DOHH2 (cell line): ENCODE data around the gene ALG11.

ENCODE experiments used
- H3F3A ChIP-seq: fragments of 200-600 bp; sonication (generic), shearing (Covaris generic); 2 replicates; pipeline ENCODE4 v1.6.0; 2016; ENCODE audit warnings: antibody characterized with exemption, mild to moderate bottlenecking; ENCODE audit not compliant: control insufficient read depth, insufficient read depth
- H3K27ac ChIP-seq: fragments of 200-600 bp; sonication (generic); 2 replicates; pipeline ENCODE4 v1.5.1; 2014; ENCODE audit warnings: low read depth, mild to moderate bottlenecking, low read length, moderate library complexity
- H3K27me3 ChIP-seq: fragments of 200-600 bp; sonication (generic); 2 replicates; pipeline ENCODE4 v1.6.1; 2014; ENCODE audit warnings: mild to moderate bottlenecking, low read length, mixed read lengths; ENCODE audit not compliant: control insufficient read depth
- H3K36me3 ChIP-seq: fragments of 200-600 bp; sonication (generic); 2 replicates; pipeline ENCODE4 v1.6.1; 2014; ENCODE audit warnings: mild to moderate bottlenecking, low read length, moderate library complexity, mixed read lengths; ENCODE audit not compliant: control insufficient read depth
- H3K4me1 ChIP-seq: fragments of 200-600 bp; sonication (generic); 2 replicates; pipeline ENCODE4 v1.6.1; 2014; ENCODE audit warnings: mild to moderate bottlenecking, low read length, mixed read lengths; ENCODE audit not compliant: control insufficient read depth
- H3K4me2 ChIP-seq: fragments of 200-600 bp; sonication (generic); 2 replicates; pipeline ENCODE4 v1.6.0; 2014; ENCODE audit warnings: mild to moderate bottlenecking, low read length, moderate library complexity
- H3K4me3 ChIP-seq: fragments of 200-600 bp; sonication (generic); 2 replicates; pipeline ENCODE4 v1.5.1; 2014; ENCODE audit warnings: mild to moderate bottlenecking, low read length, mixed read lengths
- H3K79me2 ChIP-seq: fragments of 200-600 bp; sonication (generic); 2 replicates; pipeline ENCODE4 v1.6.1; 2014; ENCODE audit warnings: mild to moderate bottlenecking, low read length, mixed read lengths; ENCODE audit not compliant: control insufficient read depth
- H3K9me2 ChIP-seq: fragments of 200-600 bp; sonication (generic); replicated peaks from 2 replicates; pipeline ENCODE4 v1.6.1; 2014; ENCODE audit warnings: mild to moderate bottlenecking, low read length, mixed read lengths; ENCODE audit not compliant: control insufficient read depth
- H3K9me3 ChIP-seq: fragments of 200-600 bp; sonication (generic); 2 replicates; pipeline ENCODE4 v1.6.1; 2014; ENCODE audit warnings: antibody characterized with exemption, low read length, mixed read lengths; ENCODE audit not compliant: control insufficient read depth, insufficient read depth
- H4K20me1 ChIP-seq: fragments of 200-600 bp; sonication (generic); 2 replicates; pipeline ENCODE4 v1.6.0; 2014; ENCODE audit warnings: low read depth, mild to moderate bottlenecking, antibody characterized with exemption, low read length, moderate library complexity; ENCODE audit not compliant: control insufficient read depth, insufficient read depth
- CTCF ChIP-seq: fragments of 200-600 bp; sonication (generic); IDR thresholded peaks from one replicate; pipeline ENCODE4 v1.5.1; 2014; ENCODE audit warnings: antibody characterized with exemption, mild to moderate bottlenecking, low read depth, low read length; ENCODE audit not compliant: poor library complexity, severe bottlenecking
- EZH2phosphoT487 ChIP-seq: fragments of 200-600 bp; sonication (generic); IDR thresholded peaks from 2 replicates; pipeline ENCODE4 v1.6.1; 2017; ENCODE audit warnings: borderline replicate concordance, mild to moderate bottlenecking, antibody characterized with exemption, low read length, moderate library complexity, mixed read lengths

ALG11 gene

GRCh38 chr13:51998723-51999509, 13.3 kb upstream of the ALG11 start:
- no peak overlapping the region for H3K4me3 ChIP-seq
- no peaks in the 10 kb centered on the region for H3F3A ChIP-seq
- H3K27ac ChIP-seq = no peak overlapping the region
- H3K4me1 ChIP-seq = no peaks in the 10 kb centered on the region
- H3K9me2 ChIP-seq = no peaks in the 10 kb centered on the region
- no peak for TF ChIP-seq EZH2phosphoT487
- no peak for TF ChIP-seq CTCF
- no peaks in the 10 kb centered on the region for H3K36me3 ChIP-seq
- peaks cover 35% of the 10 kb centered on the region for H3K27me3 ChIP-seq
- no peaks in the 10 kb centered on the region for H4K20me1 ChIP-seq
- no peaks in the 10 kb centered on the region for H3K9me3 ChIP-seq
- H3K79me2 ChIP-seq = no peaks in the 10 kb centered on the region
- H3K4me2 ChIP-seq = no peak overlapping the region

- Histone ChIP-seq H3K79me2 (no peaks in the 10 kb centered on the region), H3K4me3 (no peak overlapping the region), H3K4me1 (no peaks in the 10 kb centered on the region), H3K9me3 (no peaks in the 10 kb centered on the region), H3K4me2 (no peak overlapping the region), H3K27ac (no peak overlapping the region), H3K36me3 (no peaks in the 10 kb centered on the region), H3K27me3 (peaks cover 33% of the 10 kb centered on the region), H3K9me2 (no peaks in the 10 kb centered on the region), H3F3A (no peaks in the 10 kb centered on the region), H4K20me1 (no peaks in the 10 kb centered on the region)
- TF ChIP-seq CTCF = no peak
These were observed 12.7 kb upstream of the ALG11 start for GRCh38 chr13:51999510-51999911.

GRCh38 chr13:51999921-52000320, 12.3 kb upstream of the ALG11 start:
- H3K27me3 ChIP-seq = peaks cover 30% of the 10 kb centered on the region

More at GRCh38 chr13:51999921-52000320, 12.3 kb upstream of the ALG11 start:
- no peaks in the 10 kb centered on the region for H3K36me3 ChIP-seq
- H3K4me1 ChIP-seq = no peaks in the 10 kb centered on the region
- no peaks in the 10 kb centered on the region for H3K79me2 ChIP-seq
- no peaks in the 10 kb centered on the region for H3K9me3 ChIP-seq
- no peak for TF ChIP-seq CTCF
- TF ChIP-seq EZH2phosphoT487 = no peak
- no peak overlapping the region for H3K4me3 ChIP-seq
- no peak overlapping the region for H3K27ac ChIP-seq
- H3F3A ChIP-seq = no peaks in the 10 kb centered on the region
- H3K9me2 ChIP-seq = no peaks in the 10 kb centered on the region
- H3K4me2 ChIP-seq = no peak overlapping the region
- no peaks in the 10 kb centered on the region for H4K20me1 ChIP-seq
